ENCODE results near the gene NDFIP2.

Gene NDFIP2

GRCh38 chr13:79497852-79498251 lies 16.9 kb downstream of the NDFIP2 start:
- DNase-seq, result no peak

- no peak for DNase-seq
These were observed 19.9 kb downstream of the NDFIP2 start for GRCh38 chr13:79500829-79501228.

GRCh38 chr13:79501538-79502232 lies 20.7 kb downstream of the NDFIP2 start:
- DNase-seq, result no peak

- no peak for DNase-seq
These were observed 22.0 kb downstream of the NDFIP2 start for GRCh38 chr13:79502859-79503468.

GRCh38 chr13:79503473-79504017 lies 22.6 kb downstream of the NDFIP2 start:
- no peak for DNase-seq

GRCh38 chr13:79508224-79508961 lies 27.4 kb downstream of the NDFIP2 start:
- DNase-seq, result no peak

- DNase-seq, result no peak
These were observed 30.7 kb downstream of the NDFIP2 start for GRCh38 chr13:79511611-79512010.

GRCh38 chr13:79512950-79513349 lies 32.0 kb downstream of the NDFIP2 start:
- no peak for DNase-seq

GRCh38 chr13:79516595-79516994 lies 35.6 kb downstream of the NDFIP2 start:
- no peak for DNase-seq

- no peak for DNase-seq
These were observed 38.3 kb downstream of the NDFIP2 start for GRCh38 chr13:79519255-79519654.

- DNase-seq, result peak; percentile 39
These were observed 41.6 kb downstream of the NDFIP2 start for GRCh38 chr13:79522583-79522982.

- no peak for DNase-seq
These were observed 44.3 kb downstream of the NDFIP2 start for GRCh38 chr13:79525064-79525857.

- DNase-seq, result no peak
These were observed 46.7 kb downstream of the NDFIP2 start for GRCh38 chr13:79527698-79528097.

GRCh38 chr13:79528356-79528755 lies 47.4 kb downstream of the NDFIP2 start:
- no peak for DNase-seq

GRCh38 chr13:79528759-79529191 lies 47.8 kb downstream of the NDFIP2 start:
- no peak for DNase-seq

- DNase-seq, result no peak
These were observed 48.9 kb downstream of the NDFIP2 start for GRCh38 chr13:79529817-79530216.

GRCh38 chr13:79530270-79530669 lies 49.3 kb downstream of the NDFIP2 start:
- DNase-seq, result no peak

- no peak for DNase-seq
These were observed 50.7 kb downstream of the NDFIP2 start for GRCh38 chr13:79531542-79532254.

- no peak for DNase-seq
These were observed 51.6 kb downstream of the NDFIP2 start for GRCh38 chr13:79532576-79532975.

GRCh38 chr13:79533781-79534400 lies 52.9 kb downstream of the NDFIP2 start:
- DNase-seq, result no peak

GRCh38 chr13:79534596-79534995 lies 53.6 kb downstream of the NDFIP2 start:
- DNase-seq, result no peak

- no peak for DNase-seq
These were observed 57.8 kb downstream of the NDFIP2 start for GRCh38 chr13:79538757-79539156.
